ENCODE results near the gene HSPA9.

The HSPA9 gene

GRCh38 chr5:138553437-138554095 is 21.6 kb downstream of the HSPA9 start:
- H3K4me3 ChIP-seq (ENCODE audit: control insufficient read depth, low read depth, low read length), result no peak overlapping the region
- TF ChIP-seq CTCF (IDR thresholded peaks at IDR 0.05; ENCODE audit: control insufficient read depth, insufficient read depth, low read depth, low read length, missing control alignments), result no peak
- no peak for DNase-seq (ENCODE audit: low read depth)

GRCh38 chr5:138552657-138553056 is 22.5 kb downstream of the HSPA9 start:
- DNase-seq (ENCODE audit: low read depth), result no peak
- H3K4me3 ChIP-seq (ENCODE audit: control insufficient read depth, low read depth, low read length), result no peak overlapping the region
- TF ChIP-seq CTCF (IDR thresholded peaks at IDR 0.05; ENCODE audit: control insufficient read depth, insufficient read depth, low read depth, low read length, missing control alignments), result no peak

GRCh38 chr5:138549414-138549813 is 25.8 kb downstream of the HSPA9 start:
- no peak overlapping the region for H3K4me3 ChIP-seq (ENCODE audit: control insufficient read depth, low read depth, low read length)
- no peak for TF ChIP-seq CTCF (IDR thresholded peaks at IDR 0.05; ENCODE audit: control insufficient read depth, insufficient read depth, low read depth, low read length, missing control alignments)
- DNase-seq (ENCODE audit: low read depth), result no peak

- TF ChIP-seq CTCF (IDR thresholded peaks at IDR 0.05; ENCODE audit: control insufficient read depth, insufficient read depth, low read depth, low read length, missing control alignments), result no peak
- H3K4me3 ChIP-seq (ENCODE audit: control insufficient read depth, low read depth, low read length), result no peak overlapping the region
- DNase-seq (ENCODE audit: low read depth), result no peak
Measured at GRCh38 chr5:138545919-138546562, 29.2 kb downstream of the HSPA9 start.

GRCh38 chr5:138544181-138545134 is 30.7 kb downstream of the HSPA9 start:
- H3K4me3 ChIP-seq (ENCODE audit: control insufficient read depth, low read depth, low read length), result peak overlapping the region; percentile 67
- no peak for TF ChIP-seq CTCF (IDR thresholded peaks at IDR 0.05; ENCODE audit: control insufficient read depth, insufficient read depth, low read depth, low read length, missing control alignments)
- peak; percentile 20 for DNase-seq (ENCODE audit: low read depth)

GRCh38 chr5:138543730-138544104 is 31.5 kb downstream of the HSPA9 start:
- TF ChIP-seq CTCF (IDR thresholded peaks at IDR 0.05; ENCODE audit: control insufficient read depth, insufficient read depth, low read depth, low read length, missing control alignments), result no peak
- H3K4me3 ChIP-seq (ENCODE audit: control insufficient read depth, low read depth, low read length), result peak overlapping the region; percentile 67
- no peak for DNase-seq (ENCODE audit: low read depth)

All from AG09309 (cell line).